Activated CD4-positive, CD25-positive, alpha-beta regulatory T cell treated with anti-CD3 and anti-CD28 coated beads, Interleukin-2, amount 50 U/mL, for 24 hours (primary cell): ENCODE measurements around the gene MT3.

Source experiments
- ATAC-seq, 2 donors: fragments of 150-1000 bp; cut with Tn5 transposase; one replicate each; pipeline ENCODE4 v1.10.0; 2021; ENCODE audit warnings: mild to moderate bottlenecking in 1 of 2, moderate library complexity in 1 of 2

The MT3 gene

DNA sequence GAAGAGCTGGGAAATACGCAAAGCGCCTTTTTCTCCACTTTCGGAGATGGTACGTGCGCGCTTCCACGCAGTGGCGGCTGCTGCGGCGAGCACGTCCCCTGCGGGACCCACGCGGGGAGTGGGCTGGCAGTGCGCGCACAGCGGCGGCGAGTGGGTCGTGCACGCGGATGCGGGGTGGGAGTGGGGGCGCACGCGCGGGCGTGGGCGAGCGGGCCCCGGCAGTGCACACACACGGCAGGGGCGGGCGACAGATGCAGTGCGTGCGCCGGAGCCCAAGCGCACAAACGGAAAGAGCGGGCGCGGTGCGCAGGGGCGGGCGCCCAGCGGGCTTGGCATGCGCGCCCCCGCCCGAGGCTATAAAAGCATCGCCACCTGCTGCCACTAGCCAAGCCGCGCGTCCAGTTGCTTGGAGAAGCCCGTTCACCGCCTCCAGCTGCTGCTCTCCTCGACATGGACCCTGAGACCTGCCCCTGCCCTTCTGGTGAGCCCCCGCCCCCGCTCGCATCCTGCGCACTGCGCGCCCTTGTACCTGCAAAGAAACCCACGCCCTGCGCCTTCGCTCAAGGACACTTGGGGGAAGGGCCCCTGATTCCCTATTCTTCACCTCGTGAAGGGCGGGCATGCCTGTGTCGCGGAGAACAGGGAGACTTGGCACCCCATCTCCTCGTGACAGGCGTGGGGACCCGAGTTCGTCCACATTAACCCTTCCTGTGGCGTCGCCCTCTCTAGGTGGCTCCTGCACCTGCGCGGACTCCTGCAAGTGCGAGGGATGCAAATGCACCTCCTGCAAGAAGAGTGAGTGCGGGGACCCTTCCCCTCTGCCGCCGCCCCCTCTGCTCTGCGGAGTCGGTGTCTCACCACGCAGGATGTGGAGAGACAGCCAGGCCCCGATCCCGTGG is at the start of gene MT3:
Gene MT3, plus strand, starts transcription at position 388 of the 899 bp plus-strand sequence. Its CDS starts 63 bp downstream, at position 451.
- peak; percentile 36 to 43 for ATAC-seq

GRCh38 chr16:56539656-56540055 is 49.7 kb upstream of the MT3 start:
- no peak for ATAC-seq

DNA sequence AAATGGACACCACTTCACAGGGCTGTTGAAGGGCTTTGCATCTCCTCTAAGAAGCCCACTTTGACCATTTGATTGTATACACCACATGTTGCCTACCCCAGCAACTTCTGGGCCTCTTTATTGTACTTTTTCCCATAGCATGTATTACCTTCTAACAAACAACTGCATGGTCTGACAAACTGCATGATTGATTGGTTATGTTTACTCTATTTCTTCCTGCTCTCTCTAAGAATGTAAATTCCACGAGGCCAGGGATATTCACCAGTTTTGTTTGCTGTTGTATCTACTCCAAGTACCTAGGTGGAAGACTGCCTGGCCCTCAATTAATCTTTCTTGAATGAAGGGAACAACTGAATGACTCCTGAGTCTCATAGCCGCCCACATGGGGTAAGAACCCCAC is 47.3 kb upstream of the MT3 start:
- no peak for ATAC-seq

DNA sequence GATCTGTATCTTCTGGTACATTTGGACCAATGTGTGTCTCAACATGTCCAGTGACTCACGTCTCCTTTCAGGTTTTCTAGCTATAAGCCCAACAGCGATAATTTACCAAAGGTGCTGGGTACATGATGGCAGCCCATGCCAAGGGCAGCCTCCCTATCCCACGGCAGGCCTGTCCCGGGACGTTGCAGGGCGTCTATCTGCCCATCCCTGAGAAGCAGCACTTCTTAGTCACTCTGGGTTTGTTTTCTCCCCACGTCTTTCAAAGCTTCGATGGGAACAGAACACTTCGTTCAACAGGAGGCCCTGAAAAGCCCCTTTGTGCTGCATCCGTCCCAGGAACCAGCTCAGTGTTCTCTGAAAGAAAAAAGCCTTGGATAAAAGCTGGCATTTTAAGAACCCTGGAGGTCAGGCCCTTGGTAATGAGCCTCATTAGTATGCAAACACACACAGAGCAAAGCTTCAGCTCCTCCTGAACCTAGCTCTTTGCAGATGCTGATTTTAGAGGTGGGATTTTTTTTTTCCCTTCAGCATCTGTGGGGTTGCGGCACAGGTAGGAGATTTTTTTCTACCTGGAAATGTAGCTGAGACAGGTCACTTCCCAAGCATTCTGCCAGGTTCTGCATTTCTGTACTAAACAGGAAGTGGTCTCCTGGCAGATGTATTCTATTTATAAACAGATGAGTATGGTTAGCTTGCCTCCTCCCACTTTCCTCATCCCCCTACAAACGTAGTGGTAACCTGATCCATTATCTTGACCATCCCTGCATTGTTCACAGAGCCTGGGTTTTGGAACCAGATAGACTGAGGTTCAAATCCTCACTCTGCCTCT is 42.0 kb upstream of the MT3 start:
- no peak for ATAC-seq

GRCh38 chr16:56547949-56548567 is 41.3 kb upstream of the MT3 start:
- no peak for ATAC-seq

DNA sequence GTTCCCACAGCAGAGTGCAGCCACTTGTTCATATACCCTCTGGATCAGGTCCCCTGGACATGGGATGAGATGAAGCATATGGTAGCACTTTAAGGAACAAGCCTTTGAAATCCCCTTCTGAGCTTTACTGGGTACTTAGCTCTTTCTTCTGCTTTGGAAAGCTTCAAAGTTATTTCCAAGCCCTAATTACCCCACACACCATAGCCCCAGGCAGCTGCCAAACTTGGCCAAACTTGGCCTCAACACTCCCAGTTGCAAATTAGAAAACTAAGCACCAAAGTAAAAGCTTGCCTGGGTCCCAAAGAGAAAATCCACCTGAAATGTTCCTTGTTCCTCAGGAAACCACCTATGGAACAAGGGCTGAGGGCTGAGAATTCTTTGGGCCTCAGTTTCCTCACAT is 40.2 kb upstream of the MT3 start:
- no peak for ATAC-seq

DNA sequence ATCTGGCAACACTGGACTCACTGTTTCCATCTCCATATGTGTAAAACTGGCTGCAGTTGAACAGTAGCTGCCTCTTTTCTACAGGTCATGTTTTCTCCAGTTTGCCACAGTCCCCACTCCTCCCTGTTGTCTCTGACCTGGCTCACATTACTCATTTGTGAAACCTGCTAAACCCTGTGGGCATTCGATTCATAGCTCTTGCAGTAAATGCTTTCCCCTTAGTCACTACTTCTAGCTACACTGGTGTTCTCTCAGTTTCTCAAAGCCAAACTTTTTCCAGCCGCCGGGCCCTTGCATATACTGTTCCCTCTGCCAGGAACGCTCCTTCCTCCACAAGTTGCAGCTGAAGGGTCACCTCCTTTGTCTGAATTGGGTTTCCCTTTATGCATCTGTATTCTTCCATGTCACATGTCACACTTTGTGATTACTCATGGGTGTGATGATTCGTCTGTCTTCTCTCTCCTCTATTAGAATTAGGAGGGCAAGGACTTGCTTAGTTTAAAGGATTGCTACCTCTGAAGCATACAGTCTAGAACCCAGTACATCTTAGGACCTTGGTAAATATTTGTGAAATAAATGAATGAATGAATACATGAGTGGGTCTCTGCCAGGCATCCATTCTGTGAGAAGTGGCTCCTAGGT is 39.5 kb upstream of the MT3 start:
- ATAC-seq: peak; percentile 65 to 68

DNA sequence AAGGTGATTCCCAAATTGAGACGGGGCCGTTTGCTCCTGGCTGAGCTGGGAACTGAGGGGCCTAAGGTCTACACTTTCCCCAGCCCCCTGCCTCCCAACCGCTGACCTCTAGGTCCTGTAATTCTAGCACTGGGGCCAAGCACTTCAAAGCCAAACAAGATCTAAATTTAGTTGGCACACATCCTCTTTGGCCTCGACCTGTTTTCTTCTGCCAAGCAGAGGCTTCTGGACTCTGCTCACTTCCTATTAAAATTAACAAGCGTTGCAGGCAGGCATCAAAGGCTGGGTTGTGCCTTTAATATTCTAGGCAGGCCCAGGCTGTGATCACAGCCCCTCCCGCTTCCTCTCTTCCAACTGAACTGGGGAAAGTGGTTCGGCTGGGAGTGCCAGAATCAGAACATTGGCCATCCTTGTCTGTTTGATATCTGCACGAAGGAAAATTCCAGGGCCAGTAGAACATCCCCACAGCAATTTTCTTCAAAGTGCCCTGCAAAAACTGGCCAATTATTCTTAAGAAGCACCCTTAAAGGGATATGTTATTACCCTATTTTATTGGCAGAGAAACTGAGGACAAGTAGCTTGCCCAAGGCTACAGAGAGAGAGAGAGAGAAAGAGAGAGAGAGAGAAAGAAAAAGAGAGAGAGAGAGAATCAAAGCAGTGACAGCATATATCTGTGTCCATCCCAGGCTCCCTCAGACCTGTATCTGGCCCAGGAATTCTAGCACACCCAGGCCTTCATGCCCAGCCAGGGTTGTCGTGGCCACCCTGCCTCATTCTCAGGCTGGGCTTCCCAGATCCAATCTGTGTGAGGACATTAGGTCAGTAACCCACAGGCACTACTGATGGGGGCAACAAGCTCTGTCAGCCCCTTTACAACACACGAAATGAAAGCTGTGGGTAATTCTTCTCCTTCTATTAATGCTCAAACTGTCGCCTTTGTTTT is 37.3 kb upstream of the MT3 start:
- ATAC-seq: no peak

DNA sequence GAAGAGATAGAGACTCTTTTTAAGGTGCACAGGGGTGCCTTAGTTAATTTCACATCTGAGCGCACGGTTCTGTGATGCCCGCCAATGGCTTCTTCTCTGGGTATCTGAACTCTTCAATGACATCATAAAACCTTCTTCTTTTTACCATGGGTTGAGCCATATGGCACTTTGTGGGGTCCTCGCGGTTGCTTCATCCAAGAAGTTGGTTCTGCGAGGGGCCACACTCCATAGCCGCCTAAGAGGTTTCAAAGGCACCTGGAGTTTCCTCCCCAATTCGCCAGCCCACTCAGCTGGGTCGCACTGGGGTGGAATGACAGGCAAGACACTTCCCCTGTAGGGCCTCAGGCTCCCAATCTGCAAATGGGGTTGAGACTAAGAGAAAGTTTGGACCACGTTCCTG is 34.9 kb upstream of the MT3 start:
- no peak for ATAC-seq

GRCh38 chr16:56558024-56558747 is 31.1 kb upstream of the MT3 start:
- ATAC-seq: no peak

DNA sequence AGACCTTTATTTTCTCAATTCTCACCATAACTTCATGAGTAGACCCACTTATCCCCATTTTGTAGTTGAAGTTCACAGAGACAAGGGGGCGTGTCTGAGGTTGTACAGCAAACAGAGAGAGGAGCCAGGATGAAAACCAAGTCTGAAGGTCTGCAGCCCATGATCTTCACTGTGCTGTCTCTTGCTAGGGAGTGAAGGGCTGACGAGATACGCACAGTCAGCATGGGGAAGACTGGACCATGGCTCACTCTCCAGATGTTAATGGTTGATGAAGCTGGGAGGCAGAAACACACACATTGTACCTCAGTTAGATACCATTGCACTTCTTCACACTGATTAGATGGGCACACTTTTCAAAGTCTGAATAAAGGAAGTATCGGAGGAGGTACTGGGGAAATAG is 30.2 kb upstream of the MT3 start:
- no peak for ATAC-seq

DNA sequence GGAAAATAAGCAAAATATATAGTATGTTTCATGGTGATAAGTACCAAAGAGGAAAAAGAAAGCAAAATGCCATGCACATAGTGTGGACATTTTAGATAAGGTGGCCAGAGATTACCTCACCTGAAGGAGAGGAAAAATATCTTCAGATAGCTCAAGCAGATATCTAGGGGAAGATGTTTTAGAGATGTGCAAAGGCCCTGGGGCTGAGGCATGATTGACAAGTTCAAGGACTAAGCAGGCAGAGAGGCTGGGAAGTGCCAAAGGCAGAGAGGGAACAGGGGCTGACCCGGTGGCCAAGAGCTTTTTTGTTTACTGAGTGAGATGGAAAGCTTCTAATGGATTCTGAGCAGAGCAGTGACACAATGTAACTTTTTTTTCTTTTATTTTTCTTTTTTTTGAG is 28.9 kb upstream of the MT3 start:
- ATAC-seq: no peak

DNA sequence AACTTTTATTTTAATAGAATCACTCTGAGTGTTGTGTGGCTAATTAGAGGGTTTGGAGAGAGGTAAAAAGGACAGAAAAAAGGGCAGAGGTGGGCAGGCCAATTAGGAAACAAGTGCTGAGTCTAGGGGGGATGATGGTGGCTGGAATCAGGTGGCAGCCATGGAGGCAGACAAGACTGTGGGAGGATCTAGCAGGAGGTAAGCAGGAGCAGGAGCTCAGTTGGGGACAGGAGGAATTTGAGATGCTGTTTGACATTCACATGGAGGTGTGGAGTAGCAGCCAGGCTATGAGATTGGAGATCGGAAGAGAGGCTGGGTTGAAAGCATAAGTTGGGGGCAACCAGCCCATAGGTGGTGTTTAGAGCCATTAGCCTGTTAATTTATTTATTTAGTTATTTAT is 28.2 kb upstream of the MT3 start:
- no peak for ATAC-seq

- no peak for ATAC-seq
These were observed 24.4 kb upstream of the MT3 start, which contains the start of gene MT4 for GRCh38 chr16:56564793-56565477. TSS of gene MT4 (plus strand) at chr16:56565073. CDS start at chr16:56565129, 56 bp downstream.

DNA sequence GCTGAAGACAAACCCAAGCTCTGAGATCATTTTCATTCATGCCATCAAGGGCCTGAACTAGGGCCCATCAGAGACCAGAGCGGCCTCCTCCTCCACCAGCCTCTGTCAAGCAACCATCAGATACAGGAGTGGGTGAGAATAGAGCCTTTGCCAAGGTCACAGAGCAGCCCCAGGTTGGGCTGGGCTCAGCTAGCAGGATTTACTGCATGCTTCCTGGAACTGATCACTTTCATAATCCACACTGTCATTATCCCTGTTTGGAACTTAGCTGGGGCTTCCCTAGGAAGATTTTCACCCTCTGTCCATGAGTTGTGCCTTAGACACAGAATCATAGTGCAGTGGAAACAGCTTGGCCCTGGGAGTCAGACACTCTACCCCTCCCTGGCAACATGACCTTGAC is 19.4 kb upstream of the MT3 start:
- no peak for ATAC-seq

- ATAC-seq: no peak
These were observed 17.8 kb upstream of the MT3 start for GRCh38 chr16:56571525-56571924.

DNA sequence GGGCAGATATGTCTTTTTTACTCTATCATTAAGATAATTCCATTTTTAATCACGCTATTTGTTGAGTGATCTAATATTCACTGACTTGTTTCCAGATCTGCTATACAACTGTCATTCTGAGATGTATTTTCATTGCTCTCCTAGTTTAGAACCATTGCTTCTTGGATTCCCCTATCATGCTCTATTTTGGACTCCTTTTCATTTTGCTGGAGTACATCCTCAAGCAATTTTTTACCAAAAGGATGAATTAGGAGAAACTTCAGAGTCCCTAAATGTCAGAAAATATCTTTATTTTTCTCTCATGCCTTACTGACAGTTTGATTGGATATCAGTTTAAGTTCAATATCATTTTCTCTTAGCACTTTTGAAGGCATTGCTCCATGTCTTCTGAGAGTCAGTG is 14.7 kb upstream of the MT3 start:
- no peak for ATAC-seq

DNA sequence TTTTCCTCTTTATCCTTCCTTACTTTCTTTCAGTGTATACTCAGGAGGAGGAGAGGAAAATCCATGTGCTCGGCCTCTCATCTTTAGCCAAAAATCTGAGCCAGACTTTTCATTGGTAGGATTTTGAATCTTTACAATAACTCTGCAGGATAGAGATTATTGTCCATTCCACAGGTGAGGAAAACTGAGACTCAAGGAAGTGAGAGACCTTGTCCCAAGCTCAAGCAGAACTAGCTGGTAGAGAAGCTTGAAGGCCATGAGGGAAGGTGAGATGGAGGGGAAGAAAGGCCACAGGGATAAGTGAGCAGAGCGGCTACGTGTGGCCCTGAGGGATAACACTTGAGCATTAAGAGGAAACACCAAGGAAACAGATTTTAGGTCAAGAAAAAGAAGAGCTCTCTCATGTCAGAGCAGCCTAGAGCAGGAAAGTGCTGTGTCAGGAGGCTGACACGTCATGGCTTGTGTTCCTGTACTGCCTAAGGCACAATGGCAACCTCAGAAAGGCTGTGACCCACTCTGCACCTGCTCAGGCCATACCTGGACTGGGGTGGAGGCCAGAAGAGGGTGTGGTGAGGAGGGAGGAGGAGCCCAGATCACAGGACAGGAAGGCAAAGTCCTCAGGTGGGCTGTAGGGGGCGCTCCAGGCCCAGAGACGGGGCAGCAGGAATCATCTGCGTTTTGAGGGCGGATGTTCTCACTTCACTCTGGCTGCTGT is 12.6 kb upstream of the MT3 start:
- peak; percentile 99 for ATAC-seq

DNA sequence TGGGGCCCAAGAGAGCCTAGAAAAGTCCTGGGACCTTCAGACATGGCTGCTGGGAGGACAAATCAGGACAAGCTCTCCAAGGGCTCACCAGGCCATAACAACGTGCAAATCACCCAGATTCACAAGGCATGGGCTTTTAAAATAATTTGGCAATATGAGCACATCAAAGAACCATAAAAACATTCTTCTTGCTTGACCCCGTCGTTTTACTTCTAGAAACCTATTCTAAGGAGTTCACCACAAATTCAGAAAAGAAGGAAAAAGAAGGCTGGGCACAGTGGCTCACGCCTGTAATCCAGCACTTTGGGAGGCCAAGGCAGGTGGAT is 12.1 kb upstream of the MT3 start:
- ATAC-seq: no peak
